ENCODE results near the gene OTULIN.

DNA sequence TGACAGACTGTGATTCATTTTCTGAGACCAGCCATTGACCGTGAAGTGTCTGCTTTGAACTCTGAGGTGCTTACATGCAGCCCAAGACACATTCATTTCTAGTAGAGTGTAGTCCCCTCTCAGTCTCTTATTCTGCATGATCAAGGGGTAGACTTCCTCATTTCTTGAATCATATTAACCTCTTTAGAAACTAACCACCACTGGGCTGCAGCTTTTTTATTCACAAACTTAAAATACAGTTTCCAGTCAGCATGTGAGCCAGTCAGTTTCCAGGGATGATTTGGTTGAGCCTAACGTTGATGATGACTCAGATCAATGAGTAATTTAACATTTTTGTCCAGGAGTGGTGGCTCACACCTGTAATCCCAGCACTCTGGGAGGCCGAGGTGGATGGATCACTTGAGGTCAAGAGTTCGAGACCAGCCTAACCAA, 59.2 kb downstream of the OTULIN start:
- no peak for TF ChIP-seq CTCF (conservative IDR thresholded peaks at IDR 0.05; ENCODE audit: low read length)
- TF ChIP-seq EZH2phosphoT487 (IDR thresholded peaks at IDR 0.05; ENCODE audit: borderline replicate concordance) = no peak
